ENCODE measurements around the gene KCTD8.

DNA sequence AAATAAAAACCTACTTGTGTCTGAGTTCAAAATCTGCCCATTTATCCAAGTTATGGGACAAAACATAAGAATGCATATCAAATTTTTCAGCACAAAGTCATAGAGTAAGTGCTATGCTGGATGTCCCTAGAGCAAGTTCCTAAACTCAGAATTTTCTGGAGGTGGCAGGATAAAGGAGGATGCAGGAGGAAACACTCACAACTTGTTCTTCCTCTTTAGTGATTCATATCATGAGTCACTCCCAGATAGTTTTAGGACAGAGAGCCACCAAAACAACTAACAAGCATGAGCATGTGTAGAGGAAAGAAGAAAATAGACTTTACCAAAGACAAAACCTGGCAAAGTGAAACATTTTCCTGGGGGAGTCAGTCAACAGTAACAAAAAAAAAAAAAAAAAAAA lies 302.7 kb downstream of the KCTD8 start:
- TF ChIP-seq, protein P1, sequence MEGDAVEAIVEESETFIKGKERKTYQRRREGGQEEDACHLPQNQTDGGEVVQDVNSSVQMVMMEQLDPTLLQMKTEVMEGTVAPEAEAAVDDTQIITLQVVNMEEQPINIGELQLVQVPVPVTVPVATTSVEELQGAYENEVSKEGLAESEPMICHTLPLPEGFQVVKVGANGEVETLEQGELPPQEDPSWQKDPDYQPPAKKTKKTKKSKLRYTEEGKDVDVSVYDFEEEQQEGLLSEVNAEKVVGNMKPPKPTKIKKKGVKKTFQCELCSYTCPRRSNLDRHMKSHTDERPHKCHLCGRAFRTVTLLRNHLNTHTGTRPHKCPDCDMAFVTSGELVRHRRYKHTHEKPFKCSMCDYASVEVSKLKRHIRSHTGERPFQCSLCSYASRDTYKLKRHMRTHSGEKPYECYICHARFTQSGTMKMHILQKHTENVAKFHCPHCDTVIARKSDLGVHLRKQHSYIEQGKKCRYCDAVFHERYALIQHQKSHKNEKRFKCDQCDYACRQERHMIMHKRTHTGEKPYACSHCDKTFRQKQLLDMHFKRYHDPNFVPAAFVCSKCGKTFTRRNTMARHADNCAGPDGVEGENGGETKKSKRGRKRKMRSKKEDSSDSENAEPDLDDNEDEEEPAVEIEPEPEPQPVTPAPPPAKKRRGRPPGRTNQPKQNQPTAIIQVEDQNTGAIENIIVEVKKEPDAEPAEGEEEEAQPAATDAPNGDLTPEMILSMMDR (IDR thresholded peaks at IDR 0.05) = no peak
- TF ChIP-seq POLR2AphosphoS5 (IDR thresholded peaks at IDR 0.05; ENCODE audit: insufficient read depth in 1 of 2, low read depth in 1 of 2) (peak in 1 of 2 donors; percentile 68), POLR2A (IDR thresholded peaks at IDR 0.05) (no peak)
